Brain microvascular endothelial cell (primary cell): Measurements from ENCODE around the gene LRRFIP2.
"Not testable (repeated sequence)": the region's sequence is repeated elsewhere in the genome, so short reads cannot be mapped to it uniquely, and the experiment has no call there.

Experiments
- DNase-seq: peaks from one replicate; pipeline ENCODE4 v3.0.0-alpha.2; 2020
- H3K27ac ChIP-seq: fragments of 250-450 bp; sonication (Bioruptor Pico); 2 replicates; pipeline ENCODE4 v1.5.1; 2020; ENCODE audit warnings: mild to moderate bottlenecking, moderate library complexity
- H3K27me3 ChIP-seq: fragments of 250-450 bp; sonication (Bioruptor Pico); replicated peaks from 2 replicates; pipeline ENCODE4 v1.5.1; 2020; ENCODE audit warnings: mild to moderate bottlenecking
- H3K36me3 ChIP-seq: fragments of 250-450 bp; sonication (Bioruptor Pico); replicated peaks from 2 replicates; pipeline ENCODE4 v1.5.1; 2020; ENCODE audit warnings: mild to moderate bottlenecking
- H3K4me3 ChIP-seq: 2 replicates; pipeline ENCODE4 v1.5.1; 2011; ENCODE audit warnings: low read depth, mild to moderate bottlenecking, control low read depth, low read length, moderate library complexity
- in situ Hi-C: cut with HindIII; loops from 2 replicates; pipeline ENCODE4 v1.10.0; 2017; ENCODE audit warnings: low sequenced_read_pairs, low pct_ligation_motif_present
- TF ChIP-seq, protein P1 (sequence below): IDR thresholded peaks from 2 replicates; pipeline ENCODE4 v1.5.1; 2011; ENCODE audit warnings: low read depth, mild to moderate bottlenecking, moderate library complexity, low read length, control low read depth, inconsistent platforms; ENCODE audit errors: missing control alignments

LRRFIP2 gene

DNA sequence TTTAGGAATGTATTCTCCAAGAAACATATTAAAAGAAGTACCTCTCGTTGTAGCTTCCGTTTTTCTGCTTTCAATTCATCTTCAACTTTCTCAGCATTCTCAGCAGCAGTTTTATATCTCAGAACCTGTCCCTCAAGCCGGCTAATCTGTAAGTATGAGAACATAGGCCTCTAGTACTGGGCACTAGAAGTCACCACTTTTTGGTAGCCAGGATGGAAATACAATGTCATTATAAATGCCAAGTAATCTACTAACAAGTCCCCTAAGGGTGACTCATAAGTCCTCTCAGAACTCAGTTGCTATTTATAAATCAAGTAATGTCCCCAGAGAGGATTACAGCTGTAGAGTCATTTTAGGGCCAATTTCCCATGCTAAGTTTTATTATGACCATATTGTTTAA is 120.0 kb downstream of the LRRFIP2 start:
- no peak overlapping the region for H3K4me3 ChIP-seq
- H3K27ac ChIP-seq = peak overlapping the region; percentile 37
- peak; percentile 37 for DNase-seq
- H3K27me3 ChIP-seq = no peaks in the 10 kb centered on the region
- peaks cover 37% of the 10 kb centered on the region for H3K36me3 ChIP-seq
- in situ Hi-C loops = no loop called here
- TF ChIP-seq, protein P1, sequence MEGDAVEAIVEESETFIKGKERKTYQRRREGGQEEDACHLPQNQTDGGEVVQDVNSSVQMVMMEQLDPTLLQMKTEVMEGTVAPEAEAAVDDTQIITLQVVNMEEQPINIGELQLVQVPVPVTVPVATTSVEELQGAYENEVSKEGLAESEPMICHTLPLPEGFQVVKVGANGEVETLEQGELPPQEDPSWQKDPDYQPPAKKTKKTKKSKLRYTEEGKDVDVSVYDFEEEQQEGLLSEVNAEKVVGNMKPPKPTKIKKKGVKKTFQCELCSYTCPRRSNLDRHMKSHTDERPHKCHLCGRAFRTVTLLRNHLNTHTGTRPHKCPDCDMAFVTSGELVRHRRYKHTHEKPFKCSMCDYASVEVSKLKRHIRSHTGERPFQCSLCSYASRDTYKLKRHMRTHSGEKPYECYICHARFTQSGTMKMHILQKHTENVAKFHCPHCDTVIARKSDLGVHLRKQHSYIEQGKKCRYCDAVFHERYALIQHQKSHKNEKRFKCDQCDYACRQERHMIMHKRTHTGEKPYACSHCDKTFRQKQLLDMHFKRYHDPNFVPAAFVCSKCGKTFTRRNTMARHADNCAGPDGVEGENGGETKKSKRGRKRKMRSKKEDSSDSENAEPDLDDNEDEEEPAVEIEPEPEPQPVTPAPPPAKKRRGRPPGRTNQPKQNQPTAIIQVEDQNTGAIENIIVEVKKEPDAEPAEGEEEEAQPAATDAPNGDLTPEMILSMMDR = no peak

DNA sequence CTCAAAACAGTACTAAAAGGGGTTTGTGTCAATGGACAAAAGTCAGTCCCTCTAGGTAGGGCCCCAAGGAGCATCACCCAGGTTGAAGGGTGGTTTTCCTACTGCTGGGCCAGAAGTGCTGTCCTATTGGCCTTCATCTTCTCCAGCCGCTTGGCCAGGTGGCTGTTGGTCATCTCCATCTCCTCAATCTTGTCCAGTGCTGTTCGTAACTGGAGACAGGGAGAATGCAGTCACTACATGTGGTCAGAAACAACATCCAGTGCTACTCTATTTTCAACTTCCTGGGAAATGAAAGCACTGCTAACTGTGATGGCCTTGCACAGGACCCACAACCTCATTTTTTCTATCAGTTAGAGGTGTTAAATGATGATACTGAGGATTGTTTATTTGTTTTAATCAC is 120.6 kb downstream of the LRRFIP2 start:
- H3K27me3 ChIP-seq = no peaks in the 10 kb centered on the region
- in situ Hi-C loops = no loop called here
- H3K36me3 ChIP-seq = peaks cover 40% of the 10 kb centered on the region
- TF ChIP-seq, protein P1 = no peak
- H3K4me3 ChIP-seq = no peak overlapping the region
- DNase-seq = no peak
- H3K27ac ChIP-seq = peak overlapping the region; percentile 21

GRCh38 chr3:37053337-37053736 is 121.0 kb downstream of the LRRFIP2 start:
- Histone ChIP-seq H3K27me3 (no peaks in the 10 kb centered on the region), H3K4me3 (no peak overlapping the region), H3K36me3 (peaks cover 42% of the 10 kb centered on the region), H3K27ac (no peak overlapping the region)
- TF ChIP-seq, protein P1 = no peak
- no peak for DNase-seq
- in situ Hi-C loops = no loop called here

GRCh38 chr3:37052860-37053259 is 121.5 kb downstream of the LRRFIP2 start:
- H3K27me3 ChIP-seq = no peaks in the 10 kb centered on the region
- no peak overlapping the region for H3K27ac ChIP-seq
- in situ Hi-C loops = no loop called here
- peaks cover 38% of the 10 kb centered on the region for H3K36me3 ChIP-seq
- H3K4me3 ChIP-seq = no peak overlapping the region
- TF ChIP-seq, protein P1 = no peak
- DNase-seq = no peak

DNA sequence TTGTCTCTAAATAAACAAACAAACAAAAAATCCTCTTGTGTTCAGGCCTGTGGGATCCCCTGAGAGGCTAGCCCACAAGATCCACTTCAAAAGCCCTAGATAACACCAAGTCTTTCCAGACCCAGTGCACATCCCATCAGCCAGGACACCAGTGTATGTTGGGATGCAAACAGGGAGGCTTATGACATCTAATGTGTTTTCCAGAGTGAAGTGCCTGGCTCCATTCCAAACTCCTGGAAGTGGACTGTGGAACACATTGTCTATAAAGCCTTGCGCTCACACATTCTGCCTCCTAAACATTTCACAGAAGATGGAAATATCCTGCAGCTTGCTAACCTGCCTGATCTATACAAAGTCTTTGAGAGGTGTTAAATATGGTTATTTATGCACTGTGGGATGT is 124.1 kb downstream of the LRRFIP2 start:
- Histone ChIP-seq H3K27ac (no peak overlapping the region), H3K4me3 (no peak overlapping the region), H3K36me3 (peaks cover 37% of the 10 kb centered on the region), H3K27me3 (no peaks in the 10 kb centered on the region)
- TF ChIP-seq, protein P1 = no peak
- in situ Hi-C loops = no loop called here
- DNase-seq = no peak

DNA sequence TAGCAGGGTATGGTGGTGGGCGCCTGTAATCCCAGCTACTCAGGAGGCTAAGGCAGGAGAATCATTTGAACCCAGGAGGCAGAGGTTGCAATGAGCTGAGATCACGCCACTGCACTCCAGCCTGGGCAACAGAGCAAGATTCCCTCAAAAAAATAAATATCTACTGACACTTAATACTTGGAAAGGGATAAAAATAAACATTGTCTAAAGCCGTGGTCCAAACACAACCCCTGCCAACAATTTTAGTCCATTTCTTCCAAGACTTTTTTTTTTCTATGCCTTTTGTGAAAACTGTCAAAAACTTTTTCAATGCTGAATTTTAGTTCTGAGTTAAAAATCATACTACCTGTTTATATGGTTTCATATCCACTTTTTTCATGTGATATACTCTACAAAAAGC is 131.7 kb downstream of the LRRFIP2 start:
- not testable (repeated sequence) for DNase-seq, H3K27ac ChIP-seq, H3K27me3 ChIP-seq, H3K4me3 ChIP-seq
- peaks cover 11% of the 10 kb centered on the region for H3K36me3 ChIP-seq
- in situ Hi-C loops = loop anchor here (25.0 kb wide), 1 partner anchor 170 kb away; no protein-coding TSS in a partner anchor
